ENCODE data around the gene PTPRB.

The PTPRB gene

DNA sequence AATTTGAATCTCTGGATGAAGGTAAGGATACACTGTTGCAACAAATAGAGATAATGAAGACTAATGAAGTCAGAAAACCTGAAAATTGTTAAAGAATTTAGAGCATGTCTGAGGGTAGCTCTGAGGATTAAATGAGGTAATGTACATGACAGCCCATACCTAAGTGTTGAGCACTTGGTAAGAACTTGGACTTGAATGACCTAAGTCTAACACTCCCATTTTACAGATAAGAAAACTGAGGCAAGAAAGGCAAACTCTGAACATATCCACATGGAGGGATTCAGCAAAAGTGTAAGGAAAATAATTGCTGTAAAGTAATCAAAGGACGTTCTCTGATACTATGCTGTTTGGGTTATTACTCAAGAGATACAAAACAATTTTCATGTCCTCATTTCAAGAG lies 29.0 kb downstream of the PTPRB start:
- in situ Hi-C loops (cut with HindIII; ENCODE audit: low sequenced_read_pairs), result no loop called here
- TF ChIP-seq, protein P1, sequence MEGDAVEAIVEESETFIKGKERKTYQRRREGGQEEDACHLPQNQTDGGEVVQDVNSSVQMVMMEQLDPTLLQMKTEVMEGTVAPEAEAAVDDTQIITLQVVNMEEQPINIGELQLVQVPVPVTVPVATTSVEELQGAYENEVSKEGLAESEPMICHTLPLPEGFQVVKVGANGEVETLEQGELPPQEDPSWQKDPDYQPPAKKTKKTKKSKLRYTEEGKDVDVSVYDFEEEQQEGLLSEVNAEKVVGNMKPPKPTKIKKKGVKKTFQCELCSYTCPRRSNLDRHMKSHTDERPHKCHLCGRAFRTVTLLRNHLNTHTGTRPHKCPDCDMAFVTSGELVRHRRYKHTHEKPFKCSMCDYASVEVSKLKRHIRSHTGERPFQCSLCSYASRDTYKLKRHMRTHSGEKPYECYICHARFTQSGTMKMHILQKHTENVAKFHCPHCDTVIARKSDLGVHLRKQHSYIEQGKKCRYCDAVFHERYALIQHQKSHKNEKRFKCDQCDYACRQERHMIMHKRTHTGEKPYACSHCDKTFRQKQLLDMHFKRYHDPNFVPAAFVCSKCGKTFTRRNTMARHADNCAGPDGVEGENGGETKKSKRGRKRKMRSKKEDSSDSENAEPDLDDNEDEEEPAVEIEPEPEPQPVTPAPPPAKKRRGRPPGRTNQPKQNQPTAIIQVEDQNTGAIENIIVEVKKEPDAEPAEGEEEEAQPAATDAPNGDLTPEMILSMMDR (IDR thresholded peaks at IDR 0.05; ENCODE audit: low read depth, low read length), result no peak
- no peak overlapping the region for H3K4me3 ChIP-seq (ENCODE audit: low read depth, low read length)
- no peak for DNase-seq (ENCODE audit: low read depth, low spot score)

DNA sequence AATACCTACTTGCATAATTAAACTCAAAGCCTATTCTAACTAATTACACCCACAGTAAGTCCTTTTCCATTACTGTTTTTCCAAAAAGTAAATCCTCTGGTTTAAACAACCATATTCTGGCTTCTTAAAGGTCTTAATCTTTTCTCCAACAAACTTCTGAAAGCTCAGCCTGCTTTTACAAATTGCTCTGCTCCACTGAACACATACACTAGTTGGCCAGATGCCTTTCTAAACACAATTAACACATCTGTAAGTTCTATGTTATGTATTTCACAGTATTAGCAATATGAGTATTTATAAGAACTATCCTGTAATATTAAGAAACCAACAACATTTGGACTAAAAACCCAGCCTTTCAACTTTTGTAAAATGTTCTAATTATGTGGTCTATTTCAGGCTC lies 30.1 kb downstream of the PTPRB start:
- TF ChIP-seq, protein P1 (IDR thresholded peaks at IDR 0.05; ENCODE audit: low read depth, low read length), result no peak
- in situ Hi-C loops (cut with HindIII; ENCODE audit: low sequenced_read_pairs), result no loop called here
- no peak overlapping the region for H3K4me3 ChIP-seq (ENCODE audit: low read depth, low read length)
- DNase-seq (ENCODE audit: low read depth, low spot score), result no peak

DNA sequence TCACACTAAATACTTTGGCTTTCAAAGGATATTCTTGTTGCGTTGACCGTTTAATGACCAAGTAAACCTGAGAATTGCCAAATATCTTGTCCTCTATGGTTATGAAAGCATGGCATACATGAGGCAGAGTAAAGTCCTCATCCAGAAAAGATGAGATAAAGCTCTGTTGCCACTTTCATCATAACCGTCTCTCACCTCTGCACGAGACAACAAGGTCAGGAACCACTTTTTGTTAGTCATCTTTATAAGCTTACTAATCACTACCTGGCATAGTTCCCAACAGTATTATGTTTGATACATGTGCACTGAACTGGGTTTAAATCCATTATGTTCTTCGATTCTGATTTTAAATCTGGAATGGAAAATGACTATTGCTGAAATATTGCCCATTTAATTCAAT lies 31.3 kb downstream of the PTPRB start:
- in situ Hi-C loops (cut with HindIII; ENCODE audit: low sequenced_read_pairs), result no loop called here
- no peak for DNase-seq (ENCODE audit: low read depth, low spot score)
- TF ChIP-seq, protein P1 (IDR thresholded peaks at IDR 0.05; ENCODE audit: low read depth, low read length), result no peak
- H3K4me3 ChIP-seq (ENCODE audit: low read depth, low read length), result no peak overlapping the region

DNA sequence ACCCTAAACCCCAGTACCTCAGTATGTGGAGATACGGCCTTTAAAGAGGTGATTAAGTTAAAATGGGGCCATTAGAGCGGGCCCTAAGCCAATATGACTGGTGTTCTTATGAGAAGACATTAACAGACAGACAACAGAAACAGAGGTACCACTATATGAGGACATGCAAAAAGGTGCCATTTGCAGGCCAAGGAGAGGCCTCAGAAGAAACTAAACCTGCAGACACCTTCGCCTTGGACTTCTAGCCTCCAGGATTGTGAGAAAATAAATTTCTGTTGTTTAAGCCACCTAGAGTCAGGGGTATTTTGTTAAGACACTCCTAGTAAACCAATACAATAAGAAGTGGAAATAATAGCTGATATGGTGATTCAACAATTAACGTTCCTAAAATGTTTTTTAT lies 32.6 kb downstream of the PTPRB start:
- TF ChIP-seq, protein P1 (IDR thresholded peaks at IDR 0.05; ENCODE audit: low read depth, low read length), result no peak
- in situ Hi-C loops (cut with HindIII; ENCODE audit: low sequenced_read_pairs), result no loop called here
- no peak for DNase-seq (ENCODE audit: low read depth, low spot score)
- H3K4me3 ChIP-seq (ENCODE audit: low read depth, low read length), result no peak overlapping the region

DNA sequence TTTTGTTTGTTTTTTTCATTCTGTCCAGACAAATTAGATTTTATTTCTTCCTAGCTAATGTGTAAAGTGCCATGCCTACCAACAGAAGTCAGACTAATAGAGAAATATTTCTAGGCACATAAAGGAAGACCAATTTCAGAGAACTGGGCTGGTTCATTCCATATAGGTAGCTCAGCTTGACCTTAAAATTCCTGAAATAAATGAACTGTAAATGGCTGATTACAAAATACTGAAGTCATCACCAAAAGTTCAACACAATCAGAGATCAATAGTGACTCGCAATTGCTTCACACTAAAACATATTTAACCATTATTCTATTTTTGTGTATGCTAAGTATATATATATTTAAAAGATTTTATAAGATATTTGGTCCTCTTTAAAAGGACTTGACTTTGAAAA lies 34.2 kb downstream of the PTPRB start:
- TF ChIP-seq, protein P1 (IDR thresholded peaks at IDR 0.05; ENCODE audit: low read depth, low read length), result no peak
- H3K4me3 ChIP-seq (ENCODE audit: low read depth, low read length), result no peak overlapping the region
- in situ Hi-C loops (cut with HindIII; ENCODE audit: low sequenced_read_pairs), result no loop called here
- DNase-seq (ENCODE audit: low read depth, low spot score), result no peak

DNA sequence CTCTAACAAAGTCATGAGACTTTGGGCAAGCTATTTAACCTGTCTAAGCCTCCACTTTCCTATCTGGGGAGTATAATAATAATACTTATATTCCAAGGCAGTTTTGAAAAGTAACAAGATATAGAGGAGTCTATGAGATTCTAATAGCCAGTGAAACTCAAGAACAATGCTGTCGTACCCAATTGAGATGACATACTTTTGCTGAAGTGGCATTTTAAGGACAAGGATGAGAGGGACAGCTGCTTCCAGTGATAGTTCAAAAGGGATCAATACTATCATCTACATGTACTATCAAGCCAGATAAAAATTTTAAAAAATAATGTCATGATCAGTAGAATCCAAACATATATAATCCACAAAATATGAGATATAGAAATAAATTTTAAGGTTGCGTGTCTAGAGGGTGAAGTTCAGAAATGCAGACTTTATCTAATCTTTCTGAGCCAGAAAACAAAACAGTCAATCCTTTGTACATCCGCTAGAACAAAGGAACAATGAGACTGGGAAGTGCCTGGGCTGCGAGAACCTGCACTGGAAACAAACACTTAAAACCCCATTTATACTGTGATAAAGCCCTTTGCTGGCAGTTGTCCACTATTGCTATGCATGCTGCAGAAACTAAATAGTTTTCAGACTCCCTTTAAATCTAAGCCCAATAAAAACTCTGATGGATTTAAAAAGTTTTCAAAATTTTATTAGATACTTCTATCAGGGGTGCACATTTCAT lies 38.6 kb downstream of the PTPRB start:
- H3K4me3 ChIP-seq (ENCODE audit: low read depth, low read length), result no peak overlapping the region
- TF ChIP-seq, protein P1 (IDR thresholded peaks at IDR 0.05; ENCODE audit: low read depth, low read length), result no peak
- DNase-seq (ENCODE audit: low read depth, low spot score), result no peak
- in situ Hi-C loops (cut with HindIII; ENCODE audit: low sequenced_read_pairs), result no loop called here

Data from astrocyte of the spinal cord (primary cell).